IMR-90 (cell line): ENCODE data around the gene NOD2. TPM values are rescaled to one million over a fixed set of nuclear protein-coding genes. Genes with fewer than 3 reads are reported as not detected.

ENCODE experiments used
- ATAC-seq: fragments of 200-7000 bp; cut with Tn5 transposase; 2 replicates; pipeline ENCODE4 v1.9.1; 2020; ENCODE audit warnings: low read depth, mild to moderate bottlenecking, moderate library complexity
- BruUV-seq: library from RNA; stranded (reverse); fragments of 400-500 nt; replicated peaks from 2 replicates; lab custom pipeline; 2021; lab: Mats Ljungman, UMichigan
- CTCF ChIA-PET: fragments of 300-600 bp; formaldehyde crosslinking; extraction: SDS; loops from one replicate; lab custom pipeline; 2021; ENCODE audit warnings: antibody characterized with exemption; lab: Yijun Ruan, JAX
- POLR2A ChIA-PET: fragments of 300-600 bp; sonication (Branson Sonifier 250); formaldehyde crosslinking; loops from one replicate; lab custom pipeline; 2022; ENCODE audit warnings: antibody characterized with exemption; ENCODE audit not compliant: unreplicated experiment; lab: Charles Lee
- DNase-seq: peaks from one replicate; pipeline ENCODE4 v3.0.0; 2013
- H2AFZ ChIP-seq: replicated peaks from 2 replicates; pipeline ENCODE3; 2013; ENCODE audit warnings: low read length, mild to moderate bottlenecking; ENCODE audit not compliant: poor library complexity
- H2AK5ac ChIP-seq: 2 replicates; pipeline ENCODE4 v1.6.1; 2013; ENCODE audit warnings: low read depth, low read length, inconsistent platforms
- H2AK9ac ChIP-seq: replicated peaks from 2 replicates; pipeline ENCODE3; 2013; ENCODE audit warnings: mild to moderate bottlenecking, low read depth, low read length, moderate library complexity; ENCODE audit not compliant: poor library complexity
- H2BK120ac ChIP-seq: 2 replicates; pipeline ENCODE4 v1.6.1; 2013; ENCODE audit warnings: low read depth, low read length, inconsistent platforms
- H2BK15ac ChIP-seq: 3 replicates; pipeline ENCODE4 v1.6.1; 2013; ENCODE audit warnings: low read depth, low read length, inconsistent platforms
- H2BK20ac ChIP-seq: 2 replicates; pipeline ENCODE4 v1.6.1; 2013; ENCODE audit warnings: low read depth, mild to moderate bottlenecking, inconsistent platforms, low read length, moderate library complexity
- H2BK5ac ChIP-seq: 2 replicates; pipeline ENCODE4 v1.6.1; 2013; ENCODE audit warnings: mild to moderate bottlenecking, low read depth, low read length, inconsistent platforms; ENCODE audit not compliant: poor library complexity, severe bottlenecking
- H3K14ac ChIP-seq: replicated peaks from 2 replicates; pipeline ENCODE4 v1.6.1; 2013; ENCODE audit warnings: low read depth, low read length, inconsistent platforms
- H3K18ac ChIP-seq: 2 replicates; pipeline ENCODE4 v1.6.1; 2013; ENCODE audit warnings: low read depth, low read length, control low read depth
- H3K23ac ChIP-seq: 2 replicates; pipeline ENCODE4 v1.6.1; 2013; ENCODE audit warnings: low read depth, low read length, inconsistent platforms
- H3K27ac ChIP-seq: 2 replicates; pipeline ENCODE4 v1.5.1; 2013; ENCODE audit warnings: mild to moderate bottlenecking, control low read depth, low read length; ENCODE audit not compliant: insufficient read depth
- H3K27me3 ChIP-seq: 2 replicates; pipeline ENCODE4 v1.6.1; 2013; ENCODE audit warnings: low read length; ENCODE audit not compliant: control insufficient read depth, insufficient read depth
- H3K36me3 ChIP-seq: 2 replicates; pipeline ENCODE4 v1.6.1; 2013; ENCODE audit warnings: low read length, mixed read lengths; ENCODE audit not compliant: control insufficient read depth, insufficient read depth
- H3K4ac ChIP-seq: 2 replicates; pipeline ENCODE4 v1.6.1; 2013; ENCODE audit warnings: low read depth, low read length, inconsistent platforms
- H3K4me1 ChIP-seq: 2 replicates; pipeline ENCODE4 v1.6.1; 2013; ENCODE audit warnings: low read length, mixed read lengths; ENCODE audit not compliant: control insufficient read depth, insufficient read depth
- H3K4me2 ChIP-seq: 2 replicates; pipeline ENCODE4 v1.6.1; 2013; ENCODE audit warnings: low read depth, mild to moderate bottlenecking, control low read depth, low read length, moderate library complexity
- H3K4me3 ChIP-seq: 2 replicates; pipeline ENCODE4 v1.5.1; 2013; ENCODE audit warnings: low read depth, mild to moderate bottlenecking, control low read depth, low read length, moderate library complexity; ENCODE audit not compliant: insufficient read depth
- H3K56ac ChIP-seq: 2 replicates; pipeline ENCODE4 v1.6.1; 2013; ENCODE audit warnings: low read length, inconsistent platforms; ENCODE audit not compliant: insufficient read depth; ENCODE audit errors: extremely low read depth
- H3K79me1 ChIP-seq, 2 experiments: 2 replicates each; pipeline ENCODE4 v1.6.1; 2013; ENCODE audit warnings: low read length in 2 of 2, inconsistent platforms in 1 of 2, low read depth in 1 of 2
- H3K9ac ChIP-seq: 2 replicates; pipeline ENCODE4 v1.6.1; 2013; ENCODE audit warnings: low read depth, low read length, control low read depth
- H3K9me1 ChIP-seq: 2 replicates; pipeline ENCODE4 v1.6.1; 2013; ENCODE audit warnings: low read length, inconsistent platforms; ENCODE audit not compliant: insufficient read depth
- H3K9me3 ChIP-seq: 2 replicates; pipeline ENCODE4 v1.6.1; 2013; ENCODE audit warnings: low read length; ENCODE audit not compliant: control insufficient read depth, insufficient read depth
- H4K20me1 ChIP-seq: 2 replicates; pipeline ENCODE4 v1.6.1; 2013; ENCODE audit warnings: low read length, inconsistent platforms; ENCODE audit not compliant: insufficient read depth
- H4K5ac ChIP-seq: 2 replicates; pipeline ENCODE4 v1.6.1; 2013; ENCODE audit warnings: mild to moderate bottlenecking, low read depth, low read length, control low read depth
- H4K8ac ChIP-seq, 2 experiments: 2 replicates each; pipeline ENCODE4 v1.6.1; 2013; ENCODE audit warnings: low read depth in 2 of 2, low read length in 2 of 2, control low read depth in 1 of 2, inconsistent platforms in 1 of 2
- H4K91ac ChIP-seq: 2 replicates; pipeline ENCODE4 v1.6.1; 2013; ENCODE audit warnings: low read depth, low read length, inconsistent platforms; ENCODE audit not compliant: insufficient read depth
- BHLHE40 ChIP-seq: fragments of 150-350 bp; IDR thresholded peaks from 2 replicates; pipeline ENCODE4 v1.6.1; 2016; ENCODE audit warnings: mild to moderate bottlenecking, low read depth, low read length
- CEBPB ChIP-seq: IDR thresholded peaks from 2 replicates; pipeline ENCODE4 v1.6.1; 2012; ENCODE audit warnings: low read depth, low read length, improper control_type of control experiment
- CHD1 ChIP-seq: IDR thresholded peaks from 2 replicates; pipeline ENCODE4 v1.6.1; 2012; ENCODE audit warnings: low read depth, low read length, improper control_type of control experiment
- CTCF ChIP-seq: conservative IDR thresholded peaks from 2 replicates; pipeline ENCODE4 v1.5.1; 2012; ENCODE audit warnings: mild to moderate bottlenecking, low read depth, low read length, improper control_type of control experiment
- ELK1 ChIP-seq: fragments of 150-350 bp; IDR thresholded peaks from 2 replicates; pipeline ENCODE4 v1.6.1; 2016; ENCODE audit warnings: low read depth, mild to moderate bottlenecking, low read length, moderate library complexity, borderline replicate concordance
- FOS ChIP-seq: fragments of 150-350 bp; IDR thresholded peaks from 2 replicates; pipeline ENCODE4 v1.6.1; 2016; ENCODE audit warnings: low read depth, low read length
- MAFK ChIP-seq: IDR thresholded peaks from 2 replicates; pipeline ENCODE4 v1.6.1; 2012; ENCODE audit warnings: low read depth, low read length, improper control_type of control experiment
- MAZ ChIP-seq: IDR thresholded peaks from 2 replicates; pipeline ENCODE4 v1.6.1; 2012; ENCODE audit warnings: low read depth, mild to moderate bottlenecking, low read length, improper control_type of control experiment, moderate library complexity, borderline replicate concordance
- MXI1 ChIP-seq: IDR thresholded peaks from 2 replicates; pipeline ENCODE4 v1.6.1; 2012; ENCODE audit warnings: low read depth, mild to moderate bottlenecking, low read length, moderate library complexity, borderline replicate concordance
- NFE2L2 ChIP-seq: fragments of 150-350 bp; IDR thresholded peaks from 2 replicates; pipeline ENCODE4 v1.6.1; 2016; ENCODE audit warnings: low read depth, mild to moderate bottlenecking, low read length
- POLR2A ChIP-seq: IDR thresholded peaks from 2 replicates; pipeline ENCODE4 v1.6.1; 2012; ENCODE audit warnings: mild to moderate bottlenecking, low read depth, low read length
- RAD21 ChIP-seq: IDR thresholded peaks from 2 replicates; pipeline ENCODE4 v1.6.1; 2012; ENCODE audit warnings: low read length, improper control_type of control experiment
- RCOR1 ChIP-seq: IDR thresholded peaks from 2 replicates; pipeline ENCODE4 v1.6.1; 2012; ENCODE audit warnings: mild to moderate bottlenecking, low read length, improper control_type of control experiment; ENCODE audit not compliant: insufficient replicate concordance
- RFX5 ChIP-seq: IDR thresholded peaks from 2 replicates; pipeline ENCODE4 v1.8.0; 2012; ENCODE audit warnings: low read depth, mild to moderate bottlenecking, low read length, moderate library complexity
- SMC3 ChIP-seq: fragments of 150-350 bp; IDR thresholded peaks from 2 replicates; pipeline ENCODE4 v1.6.1; 2016; ENCODE audit warnings: low read depth, mild to moderate bottlenecking, antibody characterized with exemption, low read length, moderate library complexity
- USF2 ChIP-seq: fragments of 150-350 bp; IDR thresholded peaks from 2 replicates; pipeline ENCODE4 v1.6.1; 2017; ENCODE audit warnings: mild to moderate bottlenecking, antibody characterized with exemption, low read length, low read depth
- WGBS, 2 experiments: methylation state at CpG; one replicate each; pipeline versions ENCODE4 v1.1.5 to v1.1.7; 2013; ENCODE audit warnings: missing lambda C conversion rate in 2 of 2; ENCODE audit not compliant: insufficient read length in 1 of 2; ENCODE audit errors: extremely low coverage in 2 of 2; 5-methylcytosine and 5-hydroxymethylcytosine counted together
- dilution Hi-C: fragments of 300-500 bp; cut with HindIII; formaldehyde crosslinking; loops from one replicate; pipeline ENCODE4 v1.14.3; 2018; ENCODE audit warnings: low sequenced_read_pairs; ENCODE audit not compliant: unreplicated experiment
- in situ Hi-C: fragments of 300-500 bp; cut with MboI; formaldehyde crosslinking; loops from 3 replicates; pipeline ENCODE4 v1.14.3; 2019; ENCODE audit warnings: low sequenced_read_pairs, inconsistent platforms, mixed read lengths
- intact Hi-C: fragments of 100-400 bp; cut with micrococcal nuclease; formaldehyde crosslinking; loops from 2 replicates; pipeline ENCODE4 v1.10.0; 2022
- polyA plus RNA-seq, 3 experiments: library from polyadenylated mRNA; depleted of rRNA; stranded (reverse); fragments of >200 nt; gene quantifications; 2 replicates each; pipeline ENCODE4 v1.2.3, GENCODE V29; 2012; ENCODE audit warnings: low replicate concordance in 1 of 3
- total RNA-seq: library from RNA; depleted of rRNA; stranded (reverse); fragments of >200 nt; gene quantifications from 2 replicates; pipeline ENCODE4 v1.2.3, GENCODE V29; 2012

The NOD2 gene
- total and polyA plus RNA-seq, 2 of the 4 experiments (the other 2 are of a cell fraction): not detected

- no CpG with 5 or more reads among the region's 9 CpGs for WGBS, 2 experiments
- no peak overlapping the region for H2BK15ac ChIP-seq
- no peak overlapping the region for H3K4ac ChIP-seq
- DNase-seq (no peak), ATAC-seq (no peak)
- H3K4me2 ChIP-seq: no peak overlapping the region
- no peak overlapping the region for H3K14ac ChIP-seq
- no peak overlapping the region for H4K91ac ChIP-seq
- H4K5ac ChIP-seq: no peak overlapping the region
- in situ Hi-C loops: no loop called here
- no peak overlapping the region for H3K23ac ChIP-seq
- no peak overlapping the region for H3K4me3 ChIP-seq
- TF ChIP-seq CTCF: no peak
- TF ChIP-seq NFE2L2: no peak
- TF ChIP-seq CHD1: no peak
- TF ChIP-seq MAFK: no peak
- TF ChIP-seq RAD21: no peak
- TF ChIP-seq CEBPB: no peak
- no peak for TF ChIP-seq BHLHE40
- TF ChIP-seq SMC3: no peak
- TF ChIP-seq USF2: no peak
- TF ChIP-seq RCOR1: no peak
- no peak for TF ChIP-seq ELK1
- TF ChIP-seq RFX5: no peak
- no peak for TF ChIP-seq MAZ
- TF ChIP-seq POLR2A: no peak
- TF ChIP-seq FOS: no peak
- no peak for TF ChIP-seq MXI1
- intact Hi-C loops: no loop called here
- no peak overlapping the region for H3K56ac ChIP-seq
- no peak overlapping the region for H3K18ac ChIP-seq
- BruUV-seq: no TSS peak
- H4K20me1 ChIP-seq: no peaks in the 10 kb centered on the region
- no peaks in the 10 kb centered on the region for H3K79me1 ChIP-seq
- H2AK5ac ChIP-seq: no peak overlapping the region
- no peaks in the 10 kb centered on the region for H3K4me1 ChIP-seq
- no peak overlapping the region for H2BK120ac ChIP-seq
- peaks cover 19% of the 10 kb centered on the region for H3K9me3 ChIP-seq
- no peak overlapping the region for H2BK5ac ChIP-seq
- H3K9me1 ChIP-seq: no peaks in the 10 kb centered on the region
- no peak overlapping the region for H3K27ac ChIP-seq
- H3K36me3 ChIP-seq: no peaks in the 10 kb centered on the region
- no peak overlapping the region for H2BK20ac ChIP-seq
- peaks cover 7% of the 10 kb centered on the region for H3K27me3 ChIP-seq
- H2AK9ac ChIP-seq: no peak overlapping the region
- H2AFZ ChIP-seq: no peak overlapping the region
- dilution Hi-C loops: no loop called here
- CTCF ChIA-PET: interaction anchor here (0.6 kb wide), 1 partner anchor 102 kb away, joined by 3 read pairs; no protein-coding TSS in a partner anchor
- no peak overlapping the region for H3K9ac ChIP-seq
- no peak overlapping the region for H4K8ac ChIP-seq
- POLR2A ChIA-PET: no interaction called here
Observed at GRCh38 chr16:50676684-50677225, 16.7 kb upstream of the NOD2 start.
